H9 (cell line): ENCODE data around the gene CCNY. TPM values are rescaled to one million over a fixed set of nuclear protein-coding genes. Genes with fewer than 3 reads are reported as not detected.
"Not testable (repeated sequence)": the region's sequence is repeated elsewhere in the genome, so short reads cannot be mapped to it uniquely, and the experiment has no call there.

Source experiments
- DNase-seq: peaks from one replicate; pipeline ENCODE4 v3.0.0-alpha.2; 2017
- H2AFZ ChIP-seq: one replicate; pipeline ENCODE4 v1.6.1; 2013; ENCODE audit warnings: mild to moderate bottlenecking, low read length, control low read depth, moderate library complexity
- H2AK5ac ChIP-seq: 2 replicates; pipeline ENCODE4 v1.6.1; 2013; ENCODE audit warnings: low read length, control low read depth, mixed read lengths; ENCODE audit not compliant: insufficient read length
- H2BK120ac ChIP-seq: one replicate; pipeline ENCODE4 v1.6.1; 2013; ENCODE audit warnings: low read depth, mild to moderate bottlenecking, low read length, control low read depth, inconsistent platforms; ENCODE audit not compliant: poor library complexity, severe bottlenecking
- H2BK12ac ChIP-seq: 2 replicates; pipeline ENCODE4 v1.6.1; 2013; ENCODE audit warnings: low read length, control low read depth, mixed read lengths, low read depth; ENCODE audit not compliant: insufficient read length
- H2BK15ac ChIP-seq: 2 replicates; pipeline ENCODE4 v1.6.1; 2013; ENCODE audit warnings: low read depth, low read length, control low read depth
- H2BK20ac ChIP-seq: one replicate; pipeline ENCODE4 v1.6.1; 2013; ENCODE audit warnings: low read depth, mild to moderate bottlenecking, low read length, control low read depth, inconsistent platforms; ENCODE audit not compliant: poor library complexity, severe bottlenecking
- H2BK5ac ChIP-seq: 2 replicates; pipeline ENCODE4 v1.6.1; 2013; ENCODE audit warnings: low read length, control low read depth, mixed read lengths; ENCODE audit not compliant: insufficient read length
- H3K14ac ChIP-seq: 2 replicates; pipeline ENCODE4 v1.6.1; 2013; ENCODE audit warnings: low read length, control low read depth; ENCODE audit not compliant: insufficient read depth
- H3K18ac ChIP-seq: 2 replicates; pipeline ENCODE4 v1.6.1; 2013; ENCODE audit warnings: low read depth, mild to moderate bottlenecking, mixed read lengths, low read length, control low read depth; ENCODE audit not compliant: insufficient read length
- H3K23ac ChIP-seq: 2 replicates; pipeline ENCODE4 v1.6.1; 2013; ENCODE audit warnings: low read length, control low read depth, mixed read lengths, low read depth; ENCODE audit not compliant: insufficient read length
- H3K23me2 ChIP-seq: 2 replicates; pipeline ENCODE4 v1.6.1; 2013; ENCODE audit warnings: low read depth, mild to moderate bottlenecking, mixed read lengths, low read length, control low read depth; ENCODE audit not compliant: insufficient read length, poor library complexity, severe bottlenecking
- H3K27ac ChIP-seq: 2 replicates; pipeline ENCODE4 v1.5.1; 2013; ENCODE audit warnings: low read length, control low read depth, mixed read lengths, low read depth; ENCODE audit not compliant: insufficient read length
- H3K27me3 ChIP-seq: 2 replicates; pipeline ENCODE4 v1.6.1; 2013; ENCODE audit warnings: low read length, control low read depth, inconsistent platforms; ENCODE audit not compliant: insufficient read depth
- H3K4ac ChIP-seq: 2 replicates; pipeline ENCODE4 v1.6.1; 2013; ENCODE audit warnings: low read depth, mild to moderate bottlenecking, control low read depth, inconsistent platforms, low read length, moderate library complexity
- H3K4me1 ChIP-seq: 2 replicates; pipeline ENCODE4 v1.6.1; 2013; ENCODE audit warnings: low read length, control low read depth, inconsistent platforms; ENCODE audit not compliant: insufficient read depth
- H3K4me2 ChIP-seq: 2 replicates; pipeline ENCODE4 v1.6.1; 2013; ENCODE audit warnings: low read length, control low read depth, mixed read lengths; ENCODE audit not compliant: insufficient read length, insufficient read depth
- H3K56ac ChIP-seq: 2 replicates; pipeline ENCODE4 v1.6.1; 2013; ENCODE audit warnings: low read depth, mild to moderate bottlenecking, mixed read lengths, low read length, control low read depth; ENCODE audit not compliant: insufficient read length
- H3K79me1 ChIP-seq: 2 replicates; pipeline ENCODE4 v1.6.1; 2013; ENCODE audit warnings: low read depth, mild to moderate bottlenecking, moderate library complexity, low read length, control low read depth, inconsistent platforms; ENCODE audit not compliant: insufficient read depth, poor library complexity, severe bottlenecking
- H3K79me2 ChIP-seq: 2 replicates; pipeline ENCODE4 v1.6.1; 2013; ENCODE audit warnings: low read length, control low read depth, inconsistent platforms; ENCODE audit not compliant: insufficient read depth
- H3K9ac ChIP-seq: 2 replicates; pipeline ENCODE4 v1.6.1; 2013; ENCODE audit warnings: low read length, control low read depth, mixed read lengths; ENCODE audit not compliant: insufficient read length; ENCODE audit errors: extremely low read depth
- H3K9me3 ChIP-seq: one replicate; pipeline ENCODE4 v1.6.1; 2013; ENCODE audit warnings: low read depth, low read length, inconsistent platforms; ENCODE audit not compliant: control insufficient read depth
- H3T11ph ChIP-seq: one replicate; pipeline ENCODE4 v1.6.1; 2013; ENCODE audit warnings: mild to moderate bottlenecking, low read length, control low read depth, inconsistent platforms
- H4K20me1 ChIP-seq: one replicate; pipeline ENCODE4 v1.6.1; 2013; ENCODE audit not compliant: control insufficient read depth, insufficient read length, insufficient read depth
- H4K5ac ChIP-seq: 2 replicates; pipeline ENCODE4 v1.6.1; 2013; ENCODE audit warnings: low read depth, mild to moderate bottlenecking, mixed read lengths, low read length, control low read depth; ENCODE audit not compliant: insufficient read length
- H4K8ac ChIP-seq: replicated peaks from 2 replicates; pipeline ENCODE4 v1.6.1; 2013; ENCODE audit warnings: low read length, control low read depth, mixed read lengths, low read depth; ENCODE audit not compliant: insufficient read length
- H4K91ac ChIP-seq: 2 replicates; pipeline ENCODE4 v1.6.1; 2013; ENCODE audit warnings: low read depth, mild to moderate bottlenecking, moderate library complexity, mixed read lengths, low read length, control low read depth; ENCODE audit not compliant: insufficient read length
- H3K27ac Mint-ChIP-seq, 3 experiments: 2 replicates in 2 of 3; 3 replicates in 1 of 3; pipeline ENCODE4 v1.8.0; 2020 to 2021; ENCODE audit warnings: mixed read lengths in 3 of 3, mild to moderate bottlenecking in 1 of 3, moderate library complexity in 1 of 3
- H3K27me3 Mint-ChIP-seq: 2 replicates; pipeline ENCODE4 v1.8.0; 2021; ENCODE audit warnings: low read depth, mild to moderate bottlenecking, moderate library complexity, mixed read lengths
- H3K36me3 Mint-ChIP-seq, 3 experiments: 2 replicates in 2 of 3; 3 replicates in 1 of 3; pipeline ENCODE4 v1.8.0; 2020 to 2021; ENCODE audit warnings: low read depth in 3 of 3, mixed read lengths in 3 of 3; ENCODE audit not compliant: insufficient read depth in 1 of 3
- H3K4me1 Mint-ChIP-seq, 2 experiments: 2 replicates each; pipeline ENCODE4 v1.8.0; 2020; ENCODE audit warnings: mixed read lengths in 2 of 2
- H3K4me3 Mint-ChIP-seq, 2 experiments: 2 replicates in 1 of 2; 3 replicates in 1 of 2; pipeline ENCODE4 v1.8.0; 2020 to 2021; ENCODE audit warnings: mild to moderate bottlenecking in 2 of 2, mixed read lengths in 2 of 2, moderate library complexity in 1 of 2
- H3K9me3 Mint-ChIP-seq, 2 experiments: 2 replicates in 1 of 2; 3 replicates in 1 of 2; pipeline ENCODE4 v1.8.0; 2020; ENCODE audit warnings: mild to moderate bottlenecking in 2 of 2, mixed read lengths in 2 of 2, moderate library complexity in 1 of 2
- total RNA-seq: library from RNA; stranded (reverse); gene quantifications from 2 replicates; pipeline ENCODE4 v1.2.1, GENCODE V29; 2021

CCNY gene
- total RNA-seq, 1 experiment from 2014 or later: 62.1 TPM

DNA sequence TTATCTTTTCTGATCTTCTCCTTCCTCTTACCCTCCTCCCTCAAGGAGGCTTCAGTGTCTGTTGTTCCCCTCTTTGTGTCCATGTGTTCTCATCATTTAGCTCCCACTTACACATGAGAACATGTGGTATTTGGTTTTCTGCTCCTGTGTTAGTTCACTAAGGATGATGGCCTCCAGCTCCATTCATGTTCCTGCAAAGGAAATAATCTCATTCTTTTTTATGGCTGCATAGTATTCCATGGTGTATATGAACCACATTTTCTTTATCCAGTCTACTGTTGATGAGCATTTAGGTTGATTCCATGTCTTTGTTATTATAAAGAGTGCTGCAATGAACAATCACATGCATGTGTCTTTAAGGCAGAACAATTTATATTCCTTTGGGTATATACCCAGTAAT lies 21.1 kb upstream of the CCNY start:
- H4K20me1 ChIP-seq, H3T11ph ChIP-seq, H3K79me1 ChIP-seq, H2BK15ac ChIP-seq, H2BK120ac ChIP-seq, H3K56ac ChIP-seq, H3K27me3 Mint-ChIP-seq, H2AK5ac ChIP-seq, H3K79me2 ChIP-seq, H3K23ac ChIP-seq, H2BK12ac ChIP-seq, H3K9ac ChIP-seq, H3K9me3 Mint-ChIP-seq, H3K23me2 ChIP-seq, H3K27ac ChIP-seq, H2AFZ ChIP-seq, H3K14ac ChIP-seq, H4K5ac ChIP-seq, H2BK5ac ChIP-seq, H4K8ac ChIP-seq, H3K18ac ChIP-seq, H2BK20ac ChIP-seq, H3K4ac ChIP-seq, H3K27ac Mint-ChIP-seq, H3K4me1 ChIP-seq, H3K4me1 Mint-ChIP-seq, H3K4me2 ChIP-seq, H3K27me3 ChIP-seq, H3K4me3 Mint-ChIP-seq, H3K9me3 ChIP-seq, H4K91ac ChIP-seq, DNase-seq: not testable (repeated sequence)
- peaks cover 6 to 24% (median 14%) of the 10 kb centered on the region in 3 experiments for H3K36me3 Mint-ChIP-seq
